SIG-M5 treated with dmso at 0.1 percent for 504 hours (cell line): ENCODE measurements around the gene SMC1B.

Experiments
- DNase-seq: peaks from one replicate; lab custom pipeline; 2025; ENCODE audit not compliant: unreplicated experiment; lab: John Stamatoyannopoulos, UW

The SMC1B gene

DNA sequence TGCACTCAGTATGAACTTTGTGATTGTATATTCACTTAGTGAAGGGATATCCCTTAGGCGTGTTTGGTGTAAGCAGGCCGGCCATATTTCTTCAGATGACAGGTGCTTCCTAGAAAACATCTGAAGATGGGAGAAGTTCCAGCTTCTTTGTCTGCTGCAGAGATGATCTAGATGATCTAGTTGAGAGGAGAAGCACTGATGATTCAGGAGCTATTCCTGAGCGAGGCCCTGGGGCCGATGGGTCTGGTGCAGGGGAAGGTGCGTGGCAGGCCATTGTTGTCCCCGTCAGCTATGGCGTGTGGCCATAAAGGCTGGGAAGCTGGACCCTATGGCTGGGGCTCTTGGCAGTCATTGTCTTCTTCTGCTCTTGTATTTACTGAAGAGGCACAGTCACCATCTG, 89.7 kb downstream of the SMC1B start:
- DNase-seq = no peak

GRCh38 chr22:45322873-45323525, 90.4 kb downstream of the SMC1B start:
- DNase-seq = no peak

DNA sequence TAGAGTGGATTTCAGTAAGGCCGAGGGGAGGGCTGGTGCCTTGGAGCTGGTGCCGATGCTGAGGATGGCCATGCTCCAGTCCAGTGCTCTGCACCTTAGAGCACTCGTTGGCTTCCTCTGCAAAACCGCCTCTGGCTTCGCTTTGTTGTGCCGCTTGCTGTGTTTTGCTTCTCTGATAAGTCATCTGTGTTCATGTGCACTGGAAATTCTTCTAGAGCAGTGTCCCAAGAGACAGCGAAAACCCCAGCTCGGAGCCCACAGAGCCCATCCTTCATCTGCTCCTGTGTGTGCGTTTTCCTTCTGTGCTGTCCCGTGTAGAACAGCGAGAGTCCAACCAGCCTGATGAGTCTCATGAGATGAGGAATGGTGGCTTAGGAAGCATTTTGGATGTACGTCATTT, 91.6 kb downstream of the SMC1B start:
- no peak for DNase-seq

DNA sequence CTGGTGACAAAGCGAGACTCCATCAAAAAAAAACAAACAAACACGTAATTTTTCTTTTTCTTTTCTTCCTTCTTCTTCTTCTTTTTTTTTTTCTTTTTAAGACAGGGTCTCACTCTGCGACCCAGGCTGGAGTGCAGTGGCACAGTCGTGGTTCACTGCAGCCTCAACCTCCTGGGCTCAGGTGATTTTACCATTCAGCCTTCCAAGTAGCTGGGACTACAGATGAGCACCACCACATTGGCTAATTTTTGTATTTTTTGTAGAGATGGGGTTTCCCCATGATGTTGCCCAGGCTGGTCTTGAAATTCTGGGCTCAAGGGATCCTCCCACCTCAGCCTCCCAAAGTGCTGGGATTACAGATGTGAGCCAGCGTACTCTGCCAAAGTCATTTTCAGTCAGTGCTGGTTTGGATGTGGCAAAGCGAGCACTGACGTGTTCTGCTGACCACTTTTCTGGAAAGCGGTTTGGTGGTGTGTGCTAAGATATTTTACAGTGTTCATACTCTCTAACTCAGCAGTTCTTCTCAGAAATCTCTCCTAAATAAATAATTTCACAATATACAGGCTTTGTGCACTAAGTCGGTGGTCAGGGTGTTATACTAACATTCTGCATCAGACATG, 92.9 kb downstream of the SMC1B start:
- DNase-seq = no peak

- DNase-seq = no peak
Observed at GRCh38 chr22:45319324-45319685, 94.1 kb downstream of the SMC1B start.

DNA sequence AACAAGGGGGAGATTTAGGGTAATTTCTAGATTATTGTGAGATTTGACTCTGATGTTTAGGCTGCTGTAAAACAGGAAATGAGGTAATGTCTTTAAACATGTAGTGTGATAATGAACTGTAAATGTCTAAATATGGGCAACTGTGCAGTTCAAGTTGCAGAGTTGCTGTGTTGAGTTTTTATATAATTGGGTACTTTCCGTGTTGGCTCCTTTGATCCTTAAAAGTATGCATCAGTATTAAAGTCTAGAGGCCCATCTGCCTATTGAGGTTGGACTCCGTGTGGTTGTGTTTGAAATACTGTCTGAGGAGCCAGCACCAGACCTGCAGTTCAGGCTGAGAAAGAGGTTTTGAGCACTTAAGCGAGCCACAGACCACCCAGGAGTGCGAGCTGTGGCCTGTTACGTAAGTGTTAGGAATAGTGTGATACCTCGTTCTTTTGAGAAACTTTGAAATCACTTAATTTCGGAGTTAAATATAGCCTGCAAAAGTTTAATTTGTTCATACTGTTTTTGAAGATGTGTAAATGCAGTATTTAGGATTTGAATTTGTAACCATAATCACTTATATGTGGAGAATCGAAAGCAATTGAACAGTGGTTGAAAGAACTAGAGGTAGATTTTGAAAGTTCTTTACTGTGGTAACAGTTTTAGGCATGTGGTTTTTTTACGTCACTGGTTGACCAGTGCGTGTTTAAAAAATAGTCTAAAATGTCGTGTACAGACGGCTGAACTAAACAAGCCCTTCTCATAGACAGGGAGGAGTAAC, 94.7 kb downstream of the SMC1B start:
- DNase-seq = peak; percentile 40

DNA sequence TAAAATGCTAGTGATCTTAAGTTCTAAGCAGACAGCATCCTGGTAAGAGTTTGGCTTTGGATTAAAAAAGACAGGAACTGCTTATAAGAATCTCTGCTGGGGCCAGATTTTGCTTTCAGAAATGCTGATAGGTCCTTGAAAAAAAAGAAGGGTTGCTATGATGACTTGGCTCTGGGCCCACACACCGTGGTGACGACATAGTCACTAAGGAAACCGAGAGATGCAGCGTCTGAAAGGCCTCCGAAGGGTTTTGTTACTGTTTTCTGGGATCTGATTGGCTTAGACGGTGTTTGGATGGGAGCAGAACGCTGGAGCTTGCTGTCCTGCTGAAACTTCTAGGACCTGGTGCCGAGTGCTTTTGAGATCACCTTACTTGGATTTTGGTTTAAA, 95.2 kb downstream of the SMC1B start:
- DNase-seq = peak; percentile 70

- DNase-seq = no peak
Observed at GRCh38 chr22:45317551-45318167, 95.7 kb downstream of the SMC1B start.

- DNase-seq = no peak
Observed at GRCh38 chr22:45316796-45317526, 96.4 kb downstream of the SMC1B start.

- no peak for DNase-seq
Observed at GRCh38 chr22:45314786-45315185, 98.6 kb downstream of the SMC1B start.

DNA sequence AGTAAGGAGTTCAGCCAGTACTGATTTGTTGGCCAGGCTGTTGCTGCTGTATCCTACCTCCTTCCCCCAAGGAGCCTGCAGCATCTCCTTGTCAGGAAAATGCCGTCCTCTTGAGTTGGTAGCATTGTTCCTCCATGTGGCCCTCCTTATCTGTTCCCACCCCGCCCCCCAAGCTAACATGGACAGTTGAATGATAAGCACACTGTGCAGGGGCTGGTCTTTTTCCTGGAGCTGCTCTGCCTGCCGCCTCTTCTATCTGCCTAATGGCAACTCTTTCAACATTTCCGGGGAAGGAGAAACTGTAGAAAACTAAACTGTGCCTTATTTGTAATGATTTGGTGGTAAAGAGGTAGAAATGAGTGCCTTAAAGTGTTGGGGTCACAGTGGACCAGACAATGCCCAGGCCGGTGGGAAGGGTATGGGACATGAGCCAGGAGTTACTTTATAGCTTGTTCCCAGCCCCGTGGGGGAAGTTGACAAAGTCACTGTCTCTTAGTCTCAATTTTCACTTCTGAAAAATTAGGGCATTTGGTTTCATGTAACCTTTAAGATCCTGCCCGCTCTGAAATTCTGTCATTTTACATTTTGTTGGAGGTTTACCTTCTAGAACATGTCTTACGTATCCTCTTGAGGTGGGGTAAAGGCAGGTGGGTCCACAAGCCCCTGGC, 99.2 kb downstream of the SMC1B start:
- peak; percentile 21 for DNase-seq

DNA sequence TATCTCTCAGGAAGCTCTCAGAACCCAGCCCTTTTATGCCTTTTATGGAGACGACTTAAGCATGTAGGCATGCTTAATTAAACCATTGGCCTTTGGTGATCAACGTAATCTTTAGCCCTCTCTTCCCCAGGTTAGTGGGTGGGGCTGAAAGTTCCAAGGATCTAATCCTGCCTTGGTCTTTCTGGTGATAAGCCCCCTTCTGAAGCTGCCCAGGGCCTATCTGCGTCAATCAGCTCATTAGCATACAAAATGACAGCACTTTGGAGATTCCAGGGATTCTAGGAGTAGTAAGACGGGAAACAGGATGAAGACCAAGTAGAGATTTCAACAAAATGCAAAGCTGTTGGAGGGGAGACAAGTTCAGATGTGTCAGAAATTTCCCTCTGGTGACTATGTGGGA, 100.5 kb downstream of the SMC1B start:
- no peak for DNase-seq

- no peak for DNase-seq
Observed at GRCh38 chr22:45312415-45312814, 101.0 kb downstream of the SMC1B start.

GRCh38 chr22:45310977-45311531, 102.3 kb downstream of the SMC1B start:
- no peak for DNase-seq

DNA sequence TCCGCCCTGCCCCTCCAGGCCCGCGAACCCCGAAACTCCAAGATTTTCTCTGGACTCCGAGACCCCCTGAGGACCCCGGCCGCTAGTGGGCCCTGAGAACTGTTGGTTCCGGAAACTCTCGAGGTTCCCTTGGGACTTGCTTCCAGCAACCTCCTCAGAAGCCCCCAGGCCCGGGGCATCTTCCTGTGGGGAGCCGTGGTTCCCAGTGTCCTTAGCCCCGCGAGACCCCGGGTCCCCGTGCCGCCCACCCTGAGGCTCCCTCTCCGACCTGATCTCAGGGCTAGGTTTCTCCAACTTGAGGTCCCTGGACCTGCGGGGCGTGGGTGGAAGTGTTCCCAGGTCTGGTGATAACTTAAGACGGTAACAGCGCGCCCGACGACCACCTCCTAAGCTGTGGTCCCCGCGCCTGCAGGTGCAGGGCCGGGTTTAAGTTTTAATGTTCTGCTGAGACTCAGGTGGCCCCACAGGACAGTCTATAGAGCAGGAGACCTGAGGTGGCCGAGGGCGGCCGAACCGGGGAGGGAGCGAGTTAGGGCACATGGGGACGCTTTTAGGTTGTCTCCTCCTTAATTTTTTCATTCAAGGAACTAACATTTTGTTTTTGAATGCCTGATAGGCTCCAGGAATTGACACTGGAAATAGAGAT, 102.9 kb downstream of the SMC1B start:
- no peak for DNase-seq

GRCh38 chr22:45309422-45310227, 103.8 kb downstream of the SMC1B start, which contains the start of gene FAM118A:
Gene FAM118A (plus strand): TSS chr22:45309934. CDS start chr22:45322380, 12,446 bp downstream.
- DNase-seq = peak; percentile 83

DNA sequence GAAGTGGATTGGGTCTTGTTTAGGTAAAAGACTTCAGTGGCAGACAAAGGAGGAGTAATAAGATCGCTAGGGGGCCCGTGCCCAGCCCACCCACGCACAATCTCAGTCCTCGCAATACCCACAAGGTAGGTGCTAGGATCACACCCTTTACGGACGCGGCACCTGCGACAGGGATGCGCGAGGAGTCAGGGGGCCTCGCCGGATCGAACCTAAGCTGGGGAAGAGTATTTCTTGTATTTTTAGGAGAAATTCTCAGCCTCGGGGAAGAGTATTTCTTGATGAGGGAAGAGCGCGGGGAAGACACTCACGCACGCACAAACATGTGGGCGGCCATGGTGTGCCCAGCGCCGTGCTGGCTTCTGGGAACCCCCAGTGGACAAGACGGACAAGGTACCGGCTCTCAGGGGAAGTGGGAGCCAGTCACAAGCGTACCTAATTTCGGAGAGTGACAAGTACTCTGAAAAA, 104.4 kb downstream of the SMC1B start:
- peak; percentile 7 for DNase-seq

DNA sequence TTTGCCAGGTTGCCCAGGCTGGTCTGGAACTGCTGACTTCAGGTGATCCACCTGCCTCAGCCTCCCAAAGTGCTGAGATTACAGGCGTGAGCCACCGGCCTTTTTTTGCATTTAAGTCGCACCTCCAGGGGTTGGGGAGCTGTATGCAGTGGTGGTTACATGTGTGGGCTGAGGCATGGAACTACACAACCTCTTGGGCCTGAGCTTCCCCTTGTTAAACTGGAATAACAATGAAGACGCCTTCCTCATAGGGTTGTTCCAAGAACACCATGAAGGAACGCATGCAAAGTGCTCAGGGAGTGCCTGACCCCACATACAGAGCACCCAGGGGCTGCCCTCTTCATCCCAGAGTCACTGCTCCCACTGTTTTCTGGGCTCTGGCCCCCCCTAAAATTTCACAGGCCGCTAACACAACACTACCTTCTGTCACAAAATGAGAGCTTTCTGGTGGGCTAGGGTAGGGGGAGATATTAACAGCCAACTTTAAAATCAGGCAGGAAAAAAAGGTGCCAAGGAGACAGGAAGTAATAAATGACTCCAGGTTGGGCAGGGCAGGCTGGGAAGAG, 104.9 kb downstream of the SMC1B start:
- DNase-seq = no peak
